H1 (cell line): ENCODE results near the gene KCNQ1OT1. TPM values are rescaled to one million over a fixed set of nuclear protein-coding genes. Genes with fewer than 3 reads are reported as not detected.

Experiments
- BACH1 ChIP-seq: IDR thresholded peaks from 2 replicates; pipeline ENCODE4 v1.6.1; 2012; ENCODE audit warnings: low read length, improper control_type of control experiment
- CREB1 ChIP-seq: IDR thresholded peaks from 2 replicates; pipeline ENCODE4 v1.6.1; 2012; ENCODE audit warnings: inconsistent platforms
- FOSL1 ChIP-seq: IDR thresholded peaks from 2 replicates; pipeline ENCODE4 v1.6.1; 2011; ENCODE audit warnings: mild to moderate bottlenecking, low read depth, low read length, moderate library complexity; ENCODE audit not compliant: insufficient read depth
- MAFK ChIP-seq: IDR thresholded peaks from 2 replicates; pipeline ENCODE4 v1.6.1; 2012; ENCODE audit warnings: low read depth, mild to moderate bottlenecking, improper control_type of control experiment, low read length
- RFX5 ChIP-seq: IDR thresholded peaks from 2 replicates; pipeline ENCODE4 v1.6.1; 2011; ENCODE audit warnings: low read depth, low read length, improper control_type of control experiment, borderline replicate concordance
- SIN3A ChIP-seq, 2 experiments: IDR thresholded peaks in 1 of 2; conservative IDR thresholded peaks in 1 of 2; 2 replicates each; pipeline ENCODE4 v1.6.1; 2011 to 2012; ENCODE audit warnings: low read length in 2 of 2, improper control_type of control experiment in 1 of 2, low read depth in 1 of 2, mild to moderate bottlenecking in 1 of 2
- polyA plus RNA-seq, 7 experiments: library from polyadenylated mRNA; depleted of rRNA in 3 of 7; stranded (reverse) in 5 of 7; unstranded in 2 of 7; fragments of >200 nt in 5 of 7; fragments of 200-250 nt in 2 of 7; gene quantifications; 1 replicate in 5 of 7; 2 replicates in 1 of 7; 4 replicates in 1 of 7; pipeline versions ENCODE4 v1.2.1 to v1.2.3, GENCODE V29; 2011 to 2013; ENCODE audit warnings: missing spikeins in 2 of 7, mixed read lengths in 2 of 7
- total RNA-seq: library from RNA; stranded (reverse); fragmentation: NEBNext Ultra II Directional; extraction: Animal tissue kit (Norgen Biotek cat#: 25700); gene quantifications from 2 replicates; pipeline ENCODE4 v1.2.1, GENCODE V29; 2021

Gene KCNQ1OT1
- total and polyA plus RNA-seq, 2 of the 8 experiments (the other 6 are each of a cell fraction or from before 2014, with no cell fraction given), result 0.21 to 1.2 TPM

DNA sequence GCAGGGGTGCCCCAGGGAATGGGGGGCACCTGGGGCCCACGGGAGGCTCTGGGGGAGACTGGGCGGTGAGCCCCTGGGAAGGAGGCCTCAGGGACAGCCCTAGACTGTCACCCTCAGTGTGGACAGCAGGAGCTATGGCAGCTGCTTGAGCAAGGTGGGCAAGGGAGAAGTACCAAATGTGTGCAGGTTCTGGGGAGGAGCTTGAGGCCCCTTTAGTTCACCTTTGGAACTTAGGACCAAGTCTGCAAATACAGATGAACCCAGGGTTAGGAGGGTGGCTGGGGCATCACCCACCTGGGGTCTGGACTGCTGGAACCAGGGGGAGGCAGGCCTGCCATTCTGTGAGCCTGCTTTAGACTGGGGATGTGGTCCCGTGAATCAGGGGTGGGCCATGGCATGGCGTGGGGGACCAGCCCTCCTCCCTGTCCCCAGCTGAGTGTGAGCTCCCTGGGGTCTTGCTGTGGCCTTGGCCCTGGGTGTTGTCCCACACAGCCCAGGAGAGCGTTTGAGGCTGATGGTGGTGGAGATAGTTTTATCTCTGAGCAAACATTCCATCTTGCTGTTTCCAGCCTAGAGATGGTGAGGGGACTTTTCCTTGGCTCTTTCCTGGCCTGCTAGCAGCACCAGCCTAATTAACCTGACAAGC is 132.6 kb downstream of the KCNQ1OT1 start (continued):
- TF ChIP-seq SIN3A (conservative IDR thresholded peaks at IDR 0.05 in 1 of 2, IDR thresholded peaks at IDR 0.05 in 1 of 2; ENCODE audit: low read depth in 1 of 2, low read length in 2 of 2) (no peak), MAFK (no peak), CREB1 (no peak), FOSL1 (no peak), RFX5 (no peak), BACH1 (no peak)
